Myocyte (in vitro differentiated cells): Measurements from ENCODE around the gene TMA7. TPM values are rescaled to one million over a fixed set of nuclear protein-coding genes. Genes with fewer than 3 reads are reported as not detected.
"Not testable (repeated sequence)": the region's sequence is repeated elsewhere in the genome, so short reads cannot be mapped to it uniquely, and the experiment has no call there.

Experiments
- DNase-seq: peaks from one replicate; pipeline ENCODE4 v3.0.0-alpha.2; 2012; ENCODE audit warnings: low read depth
- total RNA-seq: library from RNA; depleted of rRNA; stranded (reverse); fragments of >200 nt; gene quantifications from 2 replicates; pipeline ENCODE4 v1.2.3, GENCODE V29; 2014

TMA7 gene
- total RNA-seq, 1 donor from 2014 or later: 221 TPM

GRCh38 chr3:48467110-48467454, 27.0 kb downstream of the TMA7 start:
- DNase-seq: no peak

- DNase-seq: no peak
Measured at GRCh38 chr3:48467473-48468267, 27.6 kb downstream of the TMA7 start.

GRCh38 chr3:48468329-48468731, 28.3 kb downstream of the TMA7 start:
- no peak for DNase-seq

GRCh38 chr3:48469046-48469915, 29.2 kb downstream of the TMA7 start:
- DNase-seq: no peak

- no peak for DNase-seq
Measured at GRCh38 chr3:48470286-48470685, 30.2 kb downstream of the TMA7 start.

- no peak for DNase-seq
Measured at GRCh38 chr3:48472673-48472922, 32.5 kb downstream of the TMA7 start.

GRCh38 chr3:48472923-48473616, 33.0 kb downstream of the TMA7 start:
- DNase-seq: peak; percentile 89

- DNase-seq: no peak
Measured at GRCh38 chr3:48473617-48473952, 33.5 kb downstream of the TMA7 start.

GRCh38 chr3:48474031-48474430, 34.0 kb downstream of the TMA7 start:
- not testable (repeated sequence) for DNase-seq

GRCh38 chr3:48474619-48475018, 34.6 kb downstream of the TMA7 start:
- no peak for DNase-seq

GRCh38 chr3:48475188-48475587, 35.1 kb downstream of the TMA7 start:
- DNase-seq: no peak

- DNase-seq: no peak
Measured at GRCh38 chr3:48476426-48477053, 36.5 kb downstream of the TMA7 start.

GRCh38 chr3:48477959-48478520, 38.0 kb downstream of the TMA7 start:
- no peak for DNase-seq

GRCh38 chr3:48478626-48479555, 38.8 kb downstream of the TMA7 start:
- DNase-seq: peak; percentile 30

- DNase-seq: not testable (repeated sequence)
Measured at GRCh38 chr3:48480891-48481290, 40.8 kb downstream of the TMA7 start.

- not testable (repeated sequence) for DNase-seq
Measured at GRCh38 chr3:48482822-48483221, 42.8 kb downstream of the TMA7 start.

GRCh38 chr3:48486952-48487351, 46.9 kb downstream of the TMA7 start:
- no peak for DNase-seq

- no peak for DNase-seq
Measured at GRCh38 chr3:48492461-48493202, 52.6 kb downstream of the TMA7 start.

GRCh38 chr3:48493203-48493501, 53.1 kb downstream of the TMA7 start:
- DNase-seq: no peak
